ENCODE results near the gene FOXO3. TPM values are rescaled to one million over a fixed set of nuclear protein-coding genes. Genes with fewer than 3 reads are reported as not detected.

Gene FOXO3
- total and polyA plus RNA-seq, 2 of the 8 experiments (the other 6 are each of a cell fraction or from before 2014, with no cell fraction given), result 13.1 to 19.3 TPM

DNA sequence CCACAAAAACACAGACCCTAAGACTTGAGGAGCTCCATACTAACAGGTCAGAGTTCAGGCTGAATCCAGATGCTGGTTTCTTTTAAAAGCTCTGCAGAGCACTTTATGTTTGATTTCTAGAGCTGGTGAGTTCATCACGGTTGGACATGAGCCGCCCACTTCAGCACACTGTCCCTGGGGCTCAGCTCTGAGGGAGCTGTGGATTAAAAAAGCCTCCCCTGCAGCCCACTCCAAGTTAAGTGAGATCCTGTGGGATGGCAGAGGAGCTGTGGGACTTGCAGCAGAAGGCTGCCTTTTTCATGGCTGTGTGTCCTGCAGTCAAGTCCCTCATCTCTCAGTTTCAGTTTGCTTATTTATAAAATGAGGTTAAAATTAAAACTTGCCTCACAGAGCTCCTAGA is 110.5 kb downstream of the FOXO3 start (continued):
- TF ChIP-seq MAFK (IDR thresholded peaks at IDR 0.05; ENCODE audit: low read depth, low read length) (no peak), CBX8 (IDR thresholded peaks at IDR 0.05; ENCODE audit: borderline replicate concordance, low read depth, low read length) (no peak)
